Measurements from ENCODE around the gene LAD1. TPM values are rescaled to one million over a fixed set of nuclear protein-coding genes. Genes with fewer than 3 reads are reported as not detected.

The LAD1 gene
- polyA plus RNA-seq, 1 of the 3 experiments (the other 2 are of a cell fraction), result not detected

GRCh38 chr1:201357636-201358348, 41.3 kb downstream of the LAD1 start:
- Histone ChIP-seq H3K4me3 (ENCODE audit: low read depth in 2 of 2, low read length in 1 of 2) (no peak overlapping the region), H3K79me2 (ENCODE audit: insufficient read depth) (no peaks in the 10 kb centered on the region), H3K4me1 (ENCODE audit: control insufficient read depth in 1 of 2, insufficient read depth in 2 of 2, low read depth in 1 of 2, low read length in 1 of 2) (peaks cover 0 to 2% of the 10 kb centered on the region in 2 experiments; a peak in 1 of 4 replicates), H3K9ac (no peak overlapping the region), H3K4me2 (no peak overlapping the region), H3K27me3 (ENCODE audit: insufficient read depth) (peaks cover 3% of the 10 kb centered on the region; the same call in 1 of the 2 replicates), H3K27ac (ENCODE audit: low read depth in 2 of 2, low read length in 1 of 2) (no peak overlapping the region), H3K9me2 (no peaks in the 10 kb centered on the region), H3K36me3 (replicated peaks in 1 of 2; ENCODE audit: control insufficient read depth in 1 of 2, insufficient read depth in 2 of 2, low read length in 1 of 2) (no peaks in the 10 kb centered on the region), H3F3A (replicated peaks; ENCODE audit: insufficient read depth) (no peaks in the 10 kb centered on the region), H2AFZ (ENCODE audit: low read depth) (no peak overlapping the region), H4K20me1 (ENCODE audit: insufficient read depth) (no peaks in the 10 kb centered on the region), H3K9me3 (no peaks in the 10 kb centered on the region)
- DNase-seq, result no peak
- no peak for TF ChIP-seq IRF3 (IDR thresholded peaks at IDR 0.05; ENCODE audit: low read depth, low read length)
- TF ChIP-seq GABPA (IDR thresholded peaks at IDR 0.05; ENCODE audit: low read depth), result no peak
- ChIA-PET POLR2A (no interaction called here), CTCF (interaction anchor here (1.0 to 17.5 kb wide), 8 partner anchors 11 to 106 kb away, joined by 3 to 329 read pairs (median 70); no protein-coding TSS in a partner anchor)
- WGBS (ENCODE audit: low lambda C conversion rate), result 61% methylated on average over 10 of the region's 10 CpGs

- DNase-seq, result no peak
- Histone ChIP-seq H4K20me1 (ENCODE audit: insufficient read depth) (no peaks in the 10 kb centered on the region), H3K27ac (ENCODE audit: low read depth in 2 of 2, low read length in 1 of 2) (no peak overlapping the region), H3K4me3 (ENCODE audit: low read depth in 2 of 2, low read length in 1 of 2) (no peak overlapping the region), H3F3A (replicated peaks; ENCODE audit: insufficient read depth) (no peaks in the 10 kb centered on the region), H3K36me3 (replicated peaks in 1 of 2; ENCODE audit: control insufficient read depth in 1 of 2, insufficient read depth in 2 of 2, low read length in 1 of 2) (no peaks in the 10 kb centered on the region), H3K4me1 (ENCODE audit: control insufficient read depth in 1 of 2, insufficient read depth in 2 of 2, low read depth in 1 of 2, low read length in 1 of 2) (peaks cover 0 to 2% of the 10 kb centered on the region in 2 experiments; a peak in 1 of 4 replicates), H3K9ac (no peak overlapping the region), H3K9me3 (no peaks in the 10 kb centered on the region), H3K79me2 (ENCODE audit: insufficient read depth) (no peaks in the 10 kb centered on the region), H2AFZ (ENCODE audit: low read depth) (no peak overlapping the region), H3K4me2 (no peak overlapping the region), H3K9me2 (no peaks in the 10 kb centered on the region), H3K27me3 (ENCODE audit: insufficient read depth) (peaks cover 3% of the 10 kb centered on the region; the same call in 1 of the 2 replicates)
- ChIA-PET POLR2A (no interaction called here), CTCF (interaction anchor here (1.3 to 17.5 kb wide), 5 partner anchors 10 to 106 kb away, joined by 3 to 329 read pairs (median 125); no protein-coding TSS in a partner anchor)
- WGBS (ENCODE audit: low lambda C conversion rate), result 63% methylated on average over 4 of the region's 8 CpGs
- TF ChIP-seq RAD21 (IDR thresholded peaks at IDR 0.05; ENCODE audit: low read length), result no peak
- no peak for TF ChIP-seq FOXM1 (IDR thresholded peaks at IDR 0.05; ENCODE audit: low read depth)
- TF ChIP-seq SIN3A (IDR thresholded peaks at IDR 0.05; ENCODE audit: borderline replicate concordance, low read depth, low read length), result no peak
- TF ChIP-seq GABPA (IDR thresholded peaks at IDR 0.05; ENCODE audit: low read depth), result no peak
- no peak for TF ChIP-seq TCF12 (IDR thresholded peaks at IDR 0.05)
- TF ChIP-seq TEAD4 (IDR thresholded peaks at IDR 0.05; ENCODE audit: borderline replicate concordance, insufficient read depth), result no peak
- no peak for TF ChIP-seq ELF1 (IDR thresholded peaks at IDR 0.05)
- no peak for TF ChIP-seq YY1 (IDR thresholded peaks at IDR 0.05; ENCODE audit: low read depth)
- TF ChIP-seq NFIC (IDR thresholded peaks at IDR 0.05; ENCODE audit: borderline replicate concordance), result no peak
- TF ChIP-seq, protein P1, sequence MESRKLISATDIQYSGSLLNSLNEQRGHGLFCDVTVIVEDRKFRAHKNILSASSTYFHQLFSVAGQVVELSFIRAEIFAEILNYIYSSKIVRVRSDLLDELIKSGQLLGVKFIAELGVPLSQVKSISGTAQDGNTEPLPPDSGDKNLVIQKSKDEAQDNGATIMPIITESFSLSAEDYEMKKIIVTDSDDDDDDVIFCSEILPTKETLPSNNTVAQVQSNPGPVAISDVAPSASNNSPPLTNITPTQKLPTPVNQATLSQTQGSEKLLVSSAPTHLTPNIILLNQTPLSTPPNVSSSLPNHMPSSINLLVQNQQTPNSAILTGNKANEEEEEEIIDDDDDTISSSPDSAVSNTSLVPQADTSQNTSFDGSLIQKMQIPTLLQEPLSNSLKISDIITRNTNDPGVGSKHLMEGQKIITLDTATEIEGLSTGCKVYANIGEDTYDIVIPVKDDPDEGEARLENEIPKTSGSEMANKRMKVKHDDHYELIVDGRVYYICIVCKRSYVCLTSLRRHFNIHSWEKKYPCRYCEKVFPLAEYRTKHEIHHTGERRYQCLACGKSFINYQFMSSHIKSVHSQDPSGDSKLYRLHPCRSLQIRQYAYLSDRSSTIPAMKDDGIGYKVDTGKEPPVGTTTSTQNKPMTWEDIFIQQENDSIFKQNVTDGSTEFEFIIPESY (IDR thresholded peaks at IDR 0.05; ENCODE audit: borderline replicate concordance, low read depth), result no peak
- no peak for TF ChIP-seq SMC3 (IDR thresholded peaks at IDR 0.05; ENCODE audit: low read depth, low read length)
Measured at GRCh38 chr1:201357211-201357610, 41.9 kb downstream of the LAD1 start.

Data from SK-N-SH (cell line).